Subcutaneous adipose tissue (tissue), 4 donors: ENCODE results near the gene CHRM1. TPM values are rescaled to one million over a fixed set of nuclear protein-coding genes. Genes with fewer than 3 reads are reported as not detected.

ENCODE experiments used
- total RNA-seq, 4 donors: library from RNA; depleted of rRNA; stranded (reverse); fragments of >200 nt; gene quantifications; one replicate each; pipeline ENCODE4 v1.1.0, GENCODE V29; 2016
- TF ChIP-seq, protein P1 (sequence below): fragments of 450-650 bp; IDR thresholded peaks from one replicate; pipeline ENCODE4 v1.5.1; 2016; ENCODE audit warnings: low read depth, mild to moderate bottlenecking, control low read depth, antibody characterized with exemption, moderate library complexity

Gene CHRM1
- total RNA-seq, 4 donors from 2014 or later, result not detected

DNA sequence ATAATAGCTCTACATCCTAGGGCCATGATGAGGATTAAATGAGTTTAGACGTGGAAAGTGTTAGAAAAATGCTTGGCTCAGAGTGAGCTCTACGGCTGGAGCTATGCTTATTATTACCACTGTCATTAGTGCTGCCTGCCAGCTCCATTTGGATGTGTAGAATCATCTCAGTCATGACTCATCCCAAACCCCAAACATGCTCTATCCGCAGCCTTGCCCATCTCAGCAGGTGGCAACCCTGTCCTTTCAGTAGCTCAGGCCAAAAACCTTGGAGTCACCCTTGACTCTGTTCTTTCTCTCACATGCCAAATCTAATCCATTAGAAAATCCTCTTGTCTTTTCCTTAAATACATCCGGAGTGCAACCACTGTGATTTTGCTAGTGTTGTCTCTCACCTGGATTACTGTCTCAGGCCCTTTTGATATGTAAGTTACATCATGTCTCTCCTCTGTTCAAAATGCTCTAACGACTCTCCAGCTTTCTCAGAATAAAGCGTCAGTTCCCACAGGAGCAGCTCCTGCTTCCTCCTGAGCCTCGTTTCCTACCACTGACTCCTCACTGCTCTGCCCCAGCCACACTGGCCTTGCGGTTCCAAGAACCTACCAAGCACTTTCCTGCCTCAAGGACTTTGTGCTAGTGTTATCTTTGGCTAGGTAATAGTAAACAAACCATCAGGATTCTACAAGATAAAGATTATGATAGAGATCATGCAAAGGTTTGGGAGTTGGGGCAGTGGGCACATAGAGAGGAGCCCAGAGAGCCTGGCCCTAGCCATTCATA is 10.5 kb upstream of the CHRM1 start:
- TF ChIP-seq, protein P1, sequence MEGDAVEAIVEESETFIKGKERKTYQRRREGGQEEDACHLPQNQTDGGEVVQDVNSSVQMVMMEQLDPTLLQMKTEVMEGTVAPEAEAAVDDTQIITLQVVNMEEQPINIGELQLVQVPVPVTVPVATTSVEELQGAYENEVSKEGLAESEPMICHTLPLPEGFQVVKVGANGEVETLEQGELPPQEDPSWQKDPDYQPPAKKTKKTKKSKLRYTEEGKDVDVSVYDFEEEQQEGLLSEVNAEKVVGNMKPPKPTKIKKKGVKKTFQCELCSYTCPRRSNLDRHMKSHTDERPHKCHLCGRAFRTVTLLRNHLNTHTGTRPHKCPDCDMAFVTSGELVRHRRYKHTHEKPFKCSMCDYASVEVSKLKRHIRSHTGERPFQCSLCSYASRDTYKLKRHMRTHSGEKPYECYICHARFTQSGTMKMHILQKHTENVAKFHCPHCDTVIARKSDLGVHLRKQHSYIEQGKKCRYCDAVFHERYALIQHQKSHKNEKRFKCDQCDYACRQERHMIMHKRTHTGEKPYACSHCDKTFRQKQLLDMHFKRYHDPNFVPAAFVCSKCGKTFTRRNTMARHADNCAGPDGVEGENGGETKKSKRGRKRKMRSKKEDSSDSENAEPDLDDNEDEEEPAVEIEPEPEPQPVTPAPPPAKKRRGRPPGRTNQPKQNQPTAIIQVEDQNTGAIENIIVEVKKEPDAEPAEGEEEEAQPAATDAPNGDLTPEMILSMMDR, result no peak

DNA sequence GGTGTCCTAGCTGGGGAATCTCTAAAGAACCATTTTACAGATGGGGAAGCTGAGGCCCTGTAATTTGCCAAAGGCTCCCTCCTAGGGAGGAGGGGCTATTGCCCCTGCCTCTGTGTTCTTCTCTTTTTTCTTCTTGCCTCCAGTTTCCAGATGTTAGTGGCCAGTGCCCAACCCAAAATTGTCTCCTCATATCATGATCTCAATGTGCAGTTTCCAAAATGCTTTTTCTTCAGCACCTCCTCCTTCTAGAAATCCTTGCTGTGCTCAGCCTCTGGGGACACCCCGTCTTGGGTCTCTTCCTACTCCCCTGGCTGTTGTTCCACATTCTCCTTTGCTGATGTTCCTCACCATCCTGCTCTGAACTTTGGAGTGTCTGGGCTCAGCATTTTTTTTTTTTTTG is 9.5 kb upstream of the CHRM1 start:
- TF ChIP-seq, protein P1, result no peak

DNA sequence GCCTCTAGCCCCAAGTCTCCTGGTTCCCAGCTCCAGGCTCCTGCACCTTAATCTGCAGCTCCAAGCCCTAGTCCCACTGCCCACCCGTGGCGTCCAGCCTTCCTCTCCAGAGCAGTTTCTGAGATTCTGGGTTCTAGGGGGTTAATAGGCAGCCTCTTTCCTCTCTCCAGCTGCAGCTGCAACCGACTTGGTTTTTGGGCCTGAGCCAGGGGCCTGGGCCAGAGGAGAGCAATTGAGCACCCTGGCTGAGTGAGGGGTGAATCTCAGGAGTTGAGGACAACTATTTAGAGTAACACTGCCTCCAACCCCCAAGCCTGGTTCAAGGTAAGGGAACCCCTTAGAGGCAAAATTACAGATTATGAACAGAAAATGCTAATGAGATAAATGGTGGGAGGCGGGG is 9.0 kb upstream of the CHRM1 start:
- TF ChIP-seq, protein P1, result no peak

DNA sequence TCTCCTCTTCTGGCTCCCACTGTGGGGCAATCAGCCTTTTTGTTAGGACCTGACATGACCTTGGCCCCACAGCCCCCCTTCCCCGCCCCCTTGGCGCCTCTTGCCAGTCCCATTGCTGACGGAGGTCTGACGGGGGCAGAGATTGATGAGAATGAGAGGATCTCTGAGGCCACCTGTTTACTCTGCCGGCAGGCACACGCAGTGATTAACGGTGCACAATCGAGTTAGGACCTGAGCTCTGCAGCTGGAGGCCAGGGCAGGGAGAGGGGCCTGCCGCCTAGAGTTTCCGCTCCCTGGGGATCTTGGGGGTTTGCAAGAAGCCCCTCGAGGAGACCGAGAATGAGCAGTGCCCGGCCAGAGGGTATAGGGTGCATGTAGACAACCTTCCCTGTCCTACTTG is 6.8 kb upstream of the CHRM1 start:
- TF ChIP-seq, protein P1, result no peak

DNA sequence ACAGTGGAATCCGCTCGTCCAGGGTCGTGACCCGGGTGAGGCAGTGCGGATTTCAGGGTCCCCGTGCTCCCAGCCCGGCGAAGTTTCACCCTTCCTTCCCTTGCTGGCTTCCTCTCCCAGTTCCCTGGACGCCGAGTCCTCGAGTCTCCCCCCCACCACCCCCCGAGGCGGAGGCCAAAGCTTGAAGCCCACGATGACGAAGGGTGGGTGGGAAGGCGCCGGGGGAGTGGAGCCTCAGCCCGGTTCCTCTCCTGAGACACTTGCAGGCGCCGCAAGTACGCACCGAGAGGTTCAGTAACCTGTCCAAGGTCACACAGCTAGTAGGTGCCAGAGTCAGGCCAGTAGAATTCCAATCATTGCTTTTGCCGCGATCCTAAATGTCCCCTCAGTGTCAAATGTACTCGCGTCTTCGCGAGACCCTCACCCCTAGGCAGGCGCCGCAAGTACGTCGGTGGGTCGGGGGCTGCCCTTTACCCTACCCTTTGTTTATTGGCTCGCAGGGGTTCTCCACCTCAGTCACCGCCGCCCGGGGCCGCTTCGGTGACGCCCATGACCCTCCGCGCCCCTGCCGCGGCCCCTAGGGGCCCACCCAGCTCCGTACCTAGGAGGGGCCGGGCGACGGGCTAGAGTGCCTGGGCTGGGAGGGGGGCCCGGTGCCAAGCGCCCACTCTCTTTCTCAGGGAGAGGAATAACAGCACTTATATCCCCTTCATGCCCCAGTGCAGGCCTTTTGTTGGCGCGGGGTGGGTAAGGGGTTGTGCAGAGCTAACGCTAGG is 5.7 kb upstream of the CHRM1 start:
- TF ChIP-seq, protein P1, result no peak

DNA sequence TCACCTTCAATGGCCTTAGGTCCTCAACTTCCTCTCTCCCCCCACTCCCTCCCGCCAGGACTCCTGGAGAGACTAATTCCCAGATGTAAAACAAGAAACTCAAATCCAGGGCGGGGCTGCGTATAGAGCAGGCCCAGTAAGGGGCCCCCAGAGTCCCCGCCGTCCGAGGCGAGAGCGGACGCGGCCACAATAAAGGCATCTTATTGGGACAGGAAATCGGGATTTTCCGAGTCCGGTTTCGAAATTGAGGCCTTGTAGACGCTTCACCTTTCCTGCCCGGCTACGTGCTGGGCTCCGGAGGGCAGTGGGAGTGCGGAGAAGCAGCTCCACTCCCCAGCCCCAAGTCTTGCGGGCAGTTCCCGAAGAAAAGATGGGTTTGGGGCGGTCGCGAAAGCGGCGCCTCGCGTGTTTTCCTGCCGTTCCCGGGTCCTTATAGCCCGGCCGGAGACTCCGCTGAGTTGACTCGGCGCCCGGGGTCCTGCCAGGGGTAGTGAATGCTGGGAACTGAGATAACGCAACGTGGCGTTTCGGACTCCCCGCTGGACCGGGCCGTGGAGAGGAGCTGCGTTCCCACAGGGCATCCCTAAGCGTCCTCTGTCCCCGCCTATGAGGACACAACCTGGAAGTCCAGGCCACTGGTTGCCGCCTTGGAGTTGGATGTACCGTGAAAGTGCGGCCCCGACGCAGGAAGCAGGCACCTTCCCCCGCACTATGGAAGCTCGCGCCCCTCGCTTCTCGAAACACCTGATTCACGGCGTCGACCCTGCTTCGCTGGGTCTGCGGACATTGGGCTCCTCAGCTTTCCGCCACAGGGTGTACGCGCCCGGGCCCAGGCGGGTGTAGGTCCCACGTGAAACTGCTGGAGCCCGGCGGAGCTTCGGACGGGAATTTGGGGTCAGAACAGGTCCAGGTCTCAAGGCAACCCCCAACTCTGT is 4.8 kb upstream of the CHRM1 start:
- TF ChIP-seq, protein P1, result no peak

DNA sequence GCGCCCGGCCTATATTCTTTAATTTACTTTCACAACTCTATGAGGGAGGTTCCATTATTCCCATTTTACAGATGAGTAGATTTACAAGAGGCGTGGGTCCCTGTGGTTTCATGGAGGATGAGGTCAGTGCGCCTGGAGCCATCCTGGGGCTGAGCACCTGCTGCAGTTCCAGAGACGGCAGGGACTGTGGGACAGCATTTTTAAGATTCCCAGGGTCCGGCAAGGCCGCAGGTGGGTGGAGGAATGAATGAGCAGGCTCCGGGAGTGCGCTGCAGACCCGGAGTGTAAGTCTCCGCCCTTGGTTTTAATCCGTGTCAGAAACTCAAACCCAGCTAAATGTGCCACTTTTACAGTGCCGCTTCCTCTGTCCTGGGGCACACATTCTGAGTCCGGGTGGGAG is 4.1 kb upstream of the CHRM1 start:
- TF ChIP-seq, protein P1, result no peak
